GM21529 (cell line): Measurements from ENCODE around the gene LOXL4.

ENCODE experiments used
- ATAC-seq: cut with Tn5 transposase; IDR thresholded peaks from one replicate; pipeline ENCODE4 v1.9.1; 2021; ENCODE audit not compliant: unreplicated experiment

LOXL4 gene

DNA sequence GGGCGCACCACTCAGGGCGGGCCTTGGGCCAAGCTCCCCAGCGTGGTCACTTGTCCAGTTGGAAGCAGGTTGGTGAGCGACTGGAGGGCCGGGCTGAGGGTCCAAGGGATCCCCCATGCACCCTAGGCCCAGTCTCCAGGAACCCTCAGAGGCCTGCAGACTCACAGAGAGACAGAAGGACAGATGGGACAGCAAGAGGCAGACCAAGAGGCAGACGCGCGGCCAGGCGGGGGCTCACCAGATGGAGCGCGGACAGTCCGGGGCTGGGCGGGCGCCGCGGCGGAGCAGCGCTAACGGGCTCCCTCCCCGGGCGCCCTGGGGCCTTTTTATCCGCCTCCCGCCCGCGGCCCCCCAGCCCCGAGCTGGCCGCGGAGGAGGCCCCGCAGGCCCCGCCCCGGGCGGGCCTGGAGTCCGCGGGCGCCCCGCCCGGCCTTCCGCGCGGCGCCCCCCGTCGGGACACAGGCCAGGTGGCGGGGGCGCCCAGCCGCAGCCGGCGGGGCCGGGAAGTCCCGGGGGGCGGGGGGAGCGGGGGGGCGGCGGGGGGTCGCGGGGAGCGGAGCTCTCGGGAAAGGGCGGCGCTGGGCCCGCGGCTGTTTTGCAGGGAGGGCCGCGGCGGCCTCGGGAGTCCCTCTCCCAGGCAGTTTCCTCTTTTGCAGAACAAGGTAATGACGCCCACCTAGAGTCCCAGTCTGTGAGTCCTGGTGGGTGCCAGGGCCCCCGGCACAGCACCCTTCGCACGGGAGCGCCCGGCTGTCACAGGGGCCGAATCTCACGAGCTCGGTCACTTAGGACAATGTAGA, at the start of gene LOXL4:
Gene LOXL4, minus strand, starts transcription at position 301 of the 800 bp plus-strand sequence. CDS start 5,175 bp downstream, outside the sequence.
- no peak for ATAC-seq

DNA sequence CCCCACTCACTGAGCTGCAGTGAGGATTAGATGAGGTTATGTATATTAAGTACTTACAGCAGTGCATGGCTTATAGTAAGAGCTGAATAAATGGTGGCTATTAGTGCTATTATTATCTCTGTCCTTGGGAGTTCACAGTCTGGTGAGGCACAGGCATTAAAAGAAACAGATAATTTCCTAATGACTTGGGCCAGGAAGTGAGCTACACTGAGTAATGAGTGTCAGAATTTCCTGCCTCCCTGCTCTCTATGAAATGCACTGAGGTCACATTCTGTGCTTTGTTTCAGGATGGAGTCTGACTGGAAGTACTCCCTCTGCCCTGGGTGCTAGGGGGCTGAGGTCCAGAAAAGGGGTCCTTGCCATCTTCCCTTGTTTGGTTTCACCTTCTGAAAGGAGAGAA, 48.7 kb upstream of the LOXL4 start:
- ATAC-seq: no peak

DNA sequence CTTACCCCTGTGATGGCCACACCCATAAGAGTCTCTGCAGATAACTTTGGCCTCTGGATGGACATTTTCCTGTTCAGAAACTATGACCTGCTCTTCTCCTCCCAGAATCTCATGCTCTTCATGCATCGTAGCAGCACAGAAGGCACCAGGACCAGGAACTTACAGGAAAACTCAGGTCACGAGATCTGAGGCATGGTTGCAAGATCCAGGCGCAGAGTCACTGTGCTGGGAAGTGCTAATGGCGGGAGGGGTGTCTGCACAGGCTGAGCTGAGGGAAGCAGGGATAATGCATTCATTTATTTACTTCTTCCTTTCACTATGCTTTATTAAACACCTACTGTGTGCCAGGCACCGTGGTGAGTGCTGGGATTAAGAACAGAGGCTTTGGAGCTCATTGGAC, 48.2 kb upstream of the LOXL4 start:
- no peak for ATAC-seq

DNA sequence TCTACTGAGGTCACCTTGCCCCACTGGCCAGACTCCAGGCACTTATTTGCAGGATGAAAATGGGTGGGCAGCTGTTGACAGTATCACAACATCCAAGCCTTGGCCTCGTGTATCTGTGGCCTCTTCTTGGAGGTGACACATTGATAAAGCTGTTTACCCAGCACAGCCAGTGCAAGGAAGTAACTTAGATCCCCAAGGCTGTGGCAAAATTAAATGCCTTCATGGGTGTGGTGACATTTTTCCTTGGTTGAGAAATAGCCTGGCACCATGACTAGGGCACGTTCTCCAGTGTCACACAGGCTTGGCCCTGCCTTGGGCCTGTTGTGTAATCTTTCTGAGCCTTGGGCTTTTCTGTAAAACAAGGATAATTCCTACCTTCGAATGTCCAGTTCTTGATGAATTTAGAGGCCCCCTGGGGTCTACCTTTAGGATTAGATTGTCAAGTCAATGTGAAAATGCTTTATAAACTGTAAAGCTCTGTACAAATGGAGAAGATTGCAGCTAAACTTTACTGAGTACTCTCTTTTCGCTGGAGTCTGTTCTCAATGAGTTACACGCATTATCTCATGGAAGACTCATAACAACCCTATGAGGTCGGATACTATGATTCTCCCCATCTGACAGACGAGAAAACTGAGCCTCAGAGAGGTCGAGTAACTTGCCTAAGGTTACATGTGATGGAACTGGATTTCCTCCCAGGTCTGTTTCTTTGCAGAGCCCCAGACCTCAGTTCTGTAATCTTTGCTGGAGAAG, 46.7 kb upstream of the LOXL4 start:
- no peak for ATAC-seq

DNA sequence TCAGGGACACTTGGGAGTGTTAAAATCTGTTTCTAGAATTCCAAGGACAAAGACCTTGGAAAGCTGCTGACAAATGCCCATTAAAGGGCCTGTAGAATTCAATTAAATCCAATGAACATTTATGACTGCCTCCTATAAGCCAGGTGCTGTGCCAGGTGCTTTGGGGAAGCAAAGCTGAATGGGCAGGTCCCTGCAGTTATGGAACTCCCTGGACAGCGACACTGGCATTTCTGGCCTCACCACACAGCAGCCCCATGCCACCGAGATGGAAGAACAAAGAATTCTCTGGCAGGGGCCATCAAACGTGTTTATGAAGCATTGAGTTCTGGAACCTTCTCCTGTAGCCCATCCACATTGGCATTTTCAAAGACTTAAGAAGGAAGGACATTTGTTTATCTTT, 45.6 kb upstream of the LOXL4 start:
- no peak for ATAC-seq

DNA sequence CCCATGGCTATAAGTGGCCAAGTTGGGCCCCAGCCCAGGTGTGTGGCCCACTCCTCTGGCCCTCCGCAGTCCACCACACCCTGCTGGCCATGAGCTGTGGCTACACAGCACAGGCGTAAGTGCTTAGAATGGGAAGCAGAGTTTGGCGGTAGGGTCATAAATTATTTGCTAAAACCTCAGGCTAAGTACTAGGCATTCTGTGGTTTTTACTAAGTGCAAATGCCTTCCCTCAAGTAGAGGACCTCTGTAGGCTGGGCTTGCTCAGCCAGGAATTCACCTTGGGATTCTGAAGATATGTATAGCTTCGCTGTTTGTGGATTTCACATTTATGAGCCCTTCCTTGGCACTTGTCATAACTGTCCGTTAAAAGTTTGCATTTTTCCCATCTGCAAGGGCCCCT, 44.8 kb upstream of the LOXL4 start:
- ATAC-seq: no peak

DNA sequence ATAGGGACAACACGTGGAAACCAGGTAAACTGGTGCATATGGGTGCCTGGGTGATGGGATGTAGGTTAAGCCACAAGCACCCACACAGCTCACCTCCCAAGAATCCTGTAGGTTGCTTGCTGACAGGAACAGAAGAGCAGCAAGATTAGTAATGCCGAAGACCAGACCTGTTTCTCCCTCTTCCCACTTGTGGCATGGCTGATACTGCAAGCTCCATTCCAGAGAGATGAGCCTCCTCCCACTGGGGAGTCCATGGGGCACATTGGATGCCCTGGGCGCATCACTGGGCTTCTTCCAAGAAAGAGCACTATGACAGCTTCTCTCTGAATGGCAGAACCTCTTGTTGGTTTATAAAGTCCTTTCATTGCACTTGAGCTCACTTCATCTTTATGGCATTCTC, 44.4 kb upstream of the LOXL4 start:
- no peak for ATAC-seq

DNA sequence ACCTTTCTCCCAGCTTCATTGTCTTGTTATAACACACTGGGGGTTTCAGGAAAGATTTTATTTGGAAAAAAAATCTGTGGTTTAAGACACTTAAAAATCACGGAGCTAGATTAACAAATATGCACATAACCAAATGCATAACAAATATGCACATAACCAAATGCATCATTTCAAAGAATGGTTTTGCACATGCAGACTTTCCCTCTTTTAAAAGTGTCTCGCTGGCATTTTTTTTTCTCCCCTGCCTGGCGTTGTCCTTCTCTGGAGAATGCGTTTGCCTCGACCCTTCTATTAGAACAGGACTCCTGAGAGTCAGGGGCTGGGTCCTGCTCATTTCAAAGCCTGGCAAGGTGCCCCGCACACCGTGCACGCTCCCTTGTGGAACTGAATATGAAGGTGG, 42.7 kb upstream of the LOXL4 start:
- ATAC-seq: no peak

DNA sequence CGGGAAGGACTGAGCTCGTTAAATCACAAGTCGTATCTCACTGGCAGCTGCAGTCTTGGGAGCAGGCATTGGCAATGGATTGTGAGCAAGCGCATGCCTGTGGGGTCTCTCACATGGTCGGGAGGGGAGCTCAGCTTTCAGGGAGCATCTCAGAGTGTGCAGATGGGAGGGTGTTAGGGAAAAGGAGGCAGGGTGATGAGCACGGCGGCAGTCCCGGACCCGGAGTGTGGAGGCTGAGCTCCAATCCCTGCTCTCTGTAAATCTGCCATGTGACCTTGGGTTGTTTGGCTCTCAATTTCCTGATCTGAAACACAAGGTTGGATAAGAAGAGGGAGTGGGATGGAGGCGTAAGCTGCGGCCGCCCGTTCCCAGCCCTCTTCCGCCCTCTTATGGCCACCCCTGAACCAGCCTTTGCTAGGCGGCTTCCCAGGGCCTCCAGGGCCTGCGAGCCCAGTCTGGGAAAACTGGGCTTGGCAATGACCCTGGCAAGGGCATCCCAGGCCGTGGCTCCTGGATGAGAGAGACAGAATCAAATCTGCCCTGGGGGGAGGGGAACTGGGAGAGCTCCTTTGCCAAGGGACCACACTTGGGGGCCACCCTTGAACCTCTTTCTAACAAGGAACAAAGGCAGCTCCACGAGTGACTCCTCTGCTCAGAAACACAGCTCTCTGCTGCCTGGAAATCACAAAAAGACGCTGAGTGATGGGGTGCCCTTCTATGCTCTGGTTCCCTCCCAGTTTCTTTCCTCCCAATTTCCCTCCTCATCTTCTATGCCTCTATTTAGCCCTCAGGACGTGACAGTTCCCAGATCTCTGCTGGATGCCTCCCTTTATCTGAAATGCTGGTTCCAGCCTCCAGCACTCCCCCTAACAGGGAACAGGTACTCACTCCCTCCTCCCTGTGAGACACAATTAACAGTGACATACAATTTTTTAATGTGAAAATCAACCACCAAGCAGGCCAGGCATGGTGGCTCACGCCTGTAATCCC, 41.7 kb upstream of the LOXL4 start:
- no peak for ATAC-seq

DNA sequence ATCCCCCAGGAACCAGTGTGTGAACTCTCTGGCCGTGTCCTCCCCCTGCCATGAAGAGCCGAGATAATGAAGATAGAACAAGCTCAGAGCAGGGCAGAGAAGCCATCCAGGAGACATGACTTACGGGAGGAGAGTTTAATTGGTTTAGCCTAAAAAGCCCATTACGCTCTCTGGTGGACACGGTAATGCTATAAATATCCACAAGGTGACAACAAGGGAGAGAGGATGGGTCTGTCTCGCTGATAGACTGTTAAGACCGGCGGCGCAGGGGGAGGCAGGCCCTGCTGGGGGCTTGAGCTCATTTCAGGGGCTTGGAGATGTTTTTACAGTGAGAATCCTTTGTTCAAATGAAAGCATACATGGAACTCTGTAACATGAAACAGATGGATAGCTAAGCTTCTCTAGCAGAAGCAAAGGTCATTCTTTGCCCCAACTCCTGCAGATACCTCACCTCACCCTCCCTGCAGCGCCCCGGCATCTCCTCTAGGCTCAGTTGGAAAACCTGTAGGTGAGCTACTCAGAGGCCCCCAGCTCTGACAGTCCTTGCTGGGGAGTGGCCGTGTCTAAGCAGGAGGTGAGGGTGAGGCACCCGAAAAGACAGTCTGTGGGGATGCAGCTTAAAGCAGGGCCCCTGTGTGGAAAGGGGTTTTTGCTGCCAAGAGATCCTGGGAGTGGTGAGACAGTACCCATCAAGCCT, 40.8 kb upstream of the LOXL4 start:
- ATAC-seq: no peak

DNA sequence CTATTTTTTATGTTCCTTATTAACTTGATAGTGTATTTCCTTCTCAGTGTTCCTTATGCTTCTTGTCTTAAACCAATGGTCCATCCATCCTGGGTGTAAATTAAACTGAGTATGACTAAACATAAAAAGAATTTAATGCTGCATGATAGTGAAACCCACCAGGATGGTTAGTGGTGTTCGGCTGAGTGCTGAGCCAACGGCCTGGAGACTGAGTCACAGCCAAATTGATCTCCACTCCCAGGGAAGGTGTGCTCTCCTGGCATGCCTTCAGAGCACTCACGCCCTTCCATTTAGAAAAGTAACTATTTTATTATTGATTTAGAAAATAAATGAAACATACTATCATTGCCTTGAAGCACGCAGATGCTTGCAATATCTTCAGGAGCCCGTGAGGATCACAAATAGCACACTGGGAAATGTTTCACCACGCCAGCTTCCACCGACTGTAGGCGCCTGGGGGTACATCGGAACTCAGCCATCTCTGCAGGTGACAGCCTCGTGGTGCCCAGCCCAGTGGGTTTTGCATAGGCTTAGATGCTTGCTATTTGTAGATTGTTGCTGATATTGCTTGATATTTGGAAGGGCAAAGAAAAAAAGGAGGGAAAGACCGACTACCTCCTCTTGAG, 40.0 kb upstream of the LOXL4 start:
- no peak for ATAC-seq

DNA sequence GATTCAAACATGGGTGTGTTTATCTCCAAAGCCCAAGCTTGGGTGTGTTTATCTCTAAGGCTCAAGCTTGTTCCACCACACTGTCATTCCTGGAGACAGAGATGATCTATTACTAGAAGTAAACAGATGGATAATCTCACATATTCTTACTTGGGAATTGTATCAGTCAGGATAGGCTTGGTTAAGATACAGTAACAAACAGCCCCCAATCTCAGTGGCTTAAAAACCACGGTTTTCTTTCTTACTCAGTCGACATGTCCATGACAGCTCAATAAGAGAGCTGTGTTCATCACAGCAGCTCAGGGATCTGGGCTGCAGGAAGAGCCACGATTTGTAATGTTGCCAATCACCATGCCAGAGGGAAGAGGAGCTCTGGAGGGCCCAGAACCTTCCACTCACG, 38.5 kb upstream of the LOXL4 start:
- ATAC-seq: no peak

DNA sequence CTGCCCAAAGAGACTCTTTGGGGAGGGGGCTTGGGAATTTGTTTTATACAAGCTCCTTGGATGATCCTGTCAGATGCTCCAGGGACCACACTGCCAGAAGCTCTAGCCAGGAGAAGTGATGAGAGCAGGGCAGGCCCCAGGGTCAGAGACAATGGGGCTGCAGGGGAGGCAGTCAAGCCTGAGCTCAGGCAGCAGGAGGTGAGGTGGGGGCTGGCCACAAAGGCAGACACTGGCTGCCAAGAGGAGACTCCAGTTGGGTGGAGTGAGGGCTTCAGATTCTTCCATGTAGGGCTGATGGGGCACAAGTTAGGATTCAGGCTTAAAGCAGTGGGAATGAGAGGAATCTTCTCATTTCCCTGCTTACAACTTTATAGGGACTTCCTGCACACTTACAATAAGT, 35.6 kb upstream of the LOXL4 start:
- no peak for ATAC-seq

DNA sequence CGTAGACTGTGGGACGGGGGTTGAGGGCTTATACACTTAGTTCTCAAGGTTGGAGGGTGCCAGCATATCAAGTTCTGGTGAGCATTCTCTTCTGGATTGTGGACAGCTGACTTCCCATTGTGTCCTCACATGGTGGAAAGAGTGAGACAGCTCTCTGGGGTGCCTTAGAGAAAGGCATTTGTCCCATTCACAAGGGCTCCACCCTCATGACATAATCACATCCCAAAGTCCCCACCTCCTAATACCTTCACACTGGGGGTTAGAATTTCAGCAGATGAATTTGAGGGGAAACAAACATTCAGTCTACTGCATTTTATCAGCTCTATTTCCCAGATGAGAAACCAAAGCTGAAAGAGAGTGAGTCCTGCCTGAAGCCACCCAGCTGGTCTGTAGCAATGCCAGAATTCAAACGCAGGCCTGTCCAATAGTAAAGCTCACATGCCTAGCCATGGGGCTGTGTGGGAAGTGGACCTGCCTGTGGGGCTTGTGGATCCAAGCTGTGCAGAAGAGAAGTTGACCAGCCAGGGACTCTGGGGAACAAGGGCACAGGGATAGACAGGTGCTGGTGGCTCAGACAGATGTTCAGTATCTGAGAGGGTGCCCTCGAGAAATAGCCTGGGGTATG, 34.9 kb upstream of the LOXL4 start:
- no peak for ATAC-seq

DNA sequence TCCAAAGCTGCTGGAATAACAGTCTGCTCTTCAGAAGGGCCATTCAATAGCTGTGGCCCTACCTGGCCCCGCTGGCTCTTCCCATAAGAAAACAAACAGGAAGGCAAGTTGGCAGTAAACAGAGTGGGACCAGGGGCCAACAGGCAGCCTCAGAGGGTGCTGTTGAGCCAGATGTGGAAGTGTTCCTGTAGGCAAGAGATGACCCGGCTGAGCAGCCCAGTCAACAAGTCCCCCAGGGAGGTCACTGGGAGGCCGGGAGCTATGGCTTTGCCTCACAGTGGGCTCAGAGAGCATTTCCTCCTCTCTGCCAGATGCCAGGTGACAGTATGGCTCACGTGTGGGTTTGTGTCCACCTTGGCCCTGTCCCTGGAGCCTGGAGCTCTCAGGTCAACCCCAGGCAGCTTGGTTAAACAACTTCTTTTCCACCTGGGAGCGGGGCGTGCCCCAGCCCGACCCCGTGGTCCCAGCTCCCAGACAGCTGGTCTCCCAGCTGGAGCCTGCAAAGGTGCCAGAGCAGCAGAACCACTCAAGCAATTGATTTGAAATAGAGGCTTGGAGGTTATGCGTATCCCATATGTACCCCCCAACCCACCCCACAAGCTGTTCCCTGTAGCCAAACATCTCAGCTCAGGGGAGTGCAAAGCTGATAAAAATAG, 33.8 kb upstream of the LOXL4 start:
- ATAC-seq: no peak

DNA sequence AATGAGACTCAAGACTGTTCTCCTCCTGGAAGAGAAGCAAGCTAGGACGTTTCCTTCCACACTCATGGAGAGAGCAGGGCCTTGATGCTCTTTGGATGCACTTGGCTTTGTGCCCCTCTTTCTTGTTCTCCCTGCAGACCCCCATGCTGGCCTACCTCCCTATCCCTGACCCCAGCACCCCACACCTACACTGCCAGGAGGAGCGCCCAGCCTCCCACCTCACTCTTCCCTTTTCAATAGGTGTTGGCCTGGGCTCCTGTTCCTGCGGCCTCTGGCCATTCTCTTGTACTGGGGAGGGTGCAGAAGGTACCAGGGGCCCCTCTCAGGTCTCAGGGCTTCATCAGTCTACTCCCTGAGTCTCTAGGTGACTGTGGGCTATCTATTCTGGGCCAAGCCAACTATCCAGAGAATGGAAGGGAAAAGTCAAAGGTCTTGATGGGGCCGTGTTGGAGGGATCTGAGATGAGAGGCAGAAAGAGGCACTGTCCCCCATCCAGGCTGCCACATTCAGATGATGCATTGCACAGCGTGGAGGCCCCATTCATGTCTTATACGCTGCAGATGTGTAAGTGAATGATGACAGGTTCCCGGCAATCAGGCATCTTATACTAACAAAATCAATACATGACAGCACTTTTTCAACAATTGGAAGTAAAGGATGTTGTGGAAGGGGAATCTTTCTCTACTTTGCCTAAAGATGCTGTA, 32.7 kb upstream of the LOXL4 start:
- no peak for ATAC-seq

DNA sequence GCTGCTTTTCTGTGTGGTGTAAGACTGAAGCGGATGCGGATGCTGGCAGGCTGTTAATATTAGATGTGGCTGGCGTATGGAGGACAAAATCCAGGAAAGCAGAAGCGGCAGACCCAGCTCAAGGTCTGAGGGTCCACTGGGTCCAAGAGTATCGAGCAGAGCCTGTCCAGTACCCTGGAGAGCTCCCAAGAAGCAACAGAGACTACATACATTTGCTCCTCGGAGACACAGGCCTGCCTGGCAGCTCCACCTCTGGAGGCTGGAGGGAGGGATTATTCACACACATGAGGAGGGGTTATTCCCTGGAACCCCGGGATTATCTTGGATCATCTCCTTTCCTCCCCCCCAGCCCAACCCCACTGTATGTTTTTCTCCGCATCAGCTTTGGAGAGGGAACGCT, 31.3 kb upstream of the LOXL4 start:
- ATAC-seq: no peak

DNA sequence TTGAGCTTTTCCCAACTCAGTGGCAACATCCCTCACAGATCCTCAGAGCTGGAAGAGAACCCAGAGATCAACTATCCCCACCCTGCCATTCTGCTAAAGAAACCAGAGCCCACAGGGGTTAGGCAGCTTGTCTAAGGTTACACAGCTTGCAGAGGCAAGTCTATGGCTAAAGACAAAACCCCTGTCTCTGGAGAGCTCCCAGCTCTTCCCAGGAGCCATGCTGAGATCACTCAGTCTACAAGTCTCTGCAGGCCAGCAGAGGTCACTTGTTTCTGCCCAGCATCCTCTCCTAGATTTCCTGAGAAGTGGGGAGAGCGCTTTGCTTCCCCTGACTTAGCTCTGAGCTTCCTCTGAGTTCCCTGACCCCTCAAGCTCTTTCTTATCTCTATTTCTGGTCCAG, 28.5 kb upstream of the LOXL4 start:
- ATAC-seq: no peak

DNA sequence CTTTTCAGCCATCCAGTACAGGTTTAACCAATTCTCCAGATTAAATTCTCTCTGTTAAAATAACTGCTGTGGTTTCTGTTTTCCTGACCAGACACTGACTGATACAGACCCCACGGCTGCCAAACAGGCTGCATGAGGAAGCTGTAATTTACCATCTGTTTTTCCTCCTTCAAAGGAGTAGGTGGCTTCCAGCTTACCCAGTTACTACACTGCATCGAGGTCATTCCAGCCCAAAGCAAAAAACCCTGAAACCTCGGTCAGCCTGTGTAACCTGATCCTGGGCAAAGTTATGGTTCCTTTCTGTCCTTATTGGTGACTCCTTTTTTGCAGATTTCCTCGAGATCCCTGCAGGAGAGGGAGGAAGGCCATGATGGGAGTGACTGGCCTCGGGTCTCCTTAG, 27.9 kb upstream of the LOXL4 start:
- ATAC-seq: no peak
